H1 (cell line): ENCODE data around the gene SPOCK1. TPM values are rescaled to one million over a fixed set of nuclear protein-coding genes. Genes with fewer than 3 reads are reported as not detected.

ENCODE experiments used
- CTCF ChIA-PET: fragments of 300-600 bp; sonication (Branson Sonifier 250); formaldehyde crosslinking; loops from one replicate; lab custom pipeline; 2021; ENCODE audit not compliant: partially characterized antibody; lab: Charles Lee
- POLR2A ChIA-PET: fragments of 300-600 bp; sonication (Branson Sonifier 250); formaldehyde crosslinking; loops from one replicate; lab custom pipeline; 2021; ENCODE audit warnings: inconsistent platforms; ENCODE audit not compliant: partially characterized antibody; lab: Charles Lee
- DNase-seq, 2 experiments: peaks; one replicate each; pipeline versions ENCODE4 v3.0.0 to v3.0.0-alpha.2; 2010 to 2022; ENCODE audit warnings: low spot score in 2 of 2, low read depth in 1 of 2, mixed read lengths in 1 of 2
- FAIRE-seq: peaks from 2 replicates; lab custom pipeline; 2011; peaks lifted over from hg19 to GRCh38; lab: Jason Lieb, UNC
- H2AFZ ChIP-seq: 2 replicates; pipeline ENCODE4 v1.8.1; 2012; ENCODE audit warnings: low read length, inconsistent platforms
- H2AK5ac ChIP-seq: 2 replicates; pipeline ENCODE4 v1.6.1; 2013; ENCODE audit warnings: low read depth, low read length
- H2BK120ac ChIP-seq: replicated peaks from 2 replicates; pipeline ENCODE3; 2013; ENCODE audit warnings: low read depth, low read length, inconsistent platforms
- H2BK12ac ChIP-seq: 2 replicates; pipeline ENCODE4 v1.6.1; 2013; ENCODE audit warnings: low read depth, low read length
- H2BK15ac ChIP-seq: 2 replicates; pipeline ENCODE4 v1.6.1; 2013; ENCODE audit warnings: low read length
- H2BK20ac ChIP-seq: 2 replicates; pipeline ENCODE4 v1.6.1; 2013; ENCODE audit warnings: low read length
- H2BK5ac ChIP-seq: 2 replicates; pipeline ENCODE4 v1.6.1; 2013; ENCODE audit warnings: low read depth, low read length
- H3K14ac ChIP-seq: 2 replicates; pipeline ENCODE4 v1.6.1; 2013; ENCODE audit warnings: inconsistent platforms; ENCODE audit not compliant: insufficient read length
- H3K18ac ChIP-seq: 2 replicates; pipeline ENCODE4 v1.6.1; 2013; ENCODE audit warnings: low read length; ENCODE audit errors: extremely low read depth
- H3K23ac ChIP-seq: 2 replicates; pipeline ENCODE4 v1.6.1; 2013; ENCODE audit warnings: inconsistent platforms; ENCODE audit not compliant: insufficient read length
- H3K23me2 ChIP-seq: 2 replicates; pipeline ENCODE4 v1.6.1; 2013; ENCODE audit warnings: low read depth, low read length
- H3K27ac ChIP-seq: 2 replicates; pipeline ENCODE4 v1.6.1; 2011; ENCODE audit warnings: low read depth, low read length, inconsistent platforms
- H3K27me3 ChIP-seq, 4 experiments: replicated peaks in 1 of 4; 1 replicate in 1 of 4; 2 replicates in 3 of 4; pipeline versions ENCODE4 v1.6.1 to v1.8.1; 2011 to 2013; ENCODE audit warnings: low read length in 3 of 4, mild to moderate bottlenecking in 3 of 4, inconsistent platforms in 2 of 4, mixed read lengths in 2 of 4, moderate library complexity in 1 of 4; ENCODE audit not compliant: control insufficient read depth in 3 of 4, insufficient read depth in 3 of 4; ENCODE audit errors: extremely low read depth in 1 of 4
- H3K36me3 ChIP-seq, 4 experiments: 2 replicates each; pipeline versions ENCODE4 v1.6.1 to v1.8.1; 2011 to 2013; ENCODE audit warnings: mild to moderate bottlenecking in 4 of 4, low read length in 3 of 4, moderate library complexity in 2 of 4, control low read depth in 1 of 4, inconsistent platforms in 1 of 4; ENCODE audit not compliant: insufficient read depth in 4 of 4, control insufficient read depth in 2 of 4
- H3K4ac ChIP-seq: replicated peaks from 2 replicates; pipeline ENCODE3; 2013; ENCODE audit warnings: low read length, low read depth, mixed read lengths, inconsistent platforms; ENCODE audit not compliant: insufficient read length
- H3K4me1 ChIP-seq, 4 experiments: replicated peaks in 1 of 4; 1 replicate in 1 of 4; 2 replicates in 3 of 4; pipeline versions ENCODE4 v1.6.1 to v1.8.1; 2011 to 2013; ENCODE audit warnings: low read length in 3 of 4, inconsistent platforms in 2 of 4, mixed read lengths in 1 of 4; ENCODE audit not compliant: insufficient read depth in 4 of 4, control insufficient read depth in 3 of 4
- H3K4me2 ChIP-seq, 2 experiments: 2 replicates each; pipeline versions ENCODE4 v1.6.1 to v1.8.1; 2011 to 2013; ENCODE audit warnings: low read depth in 2 of 2, low read length in 2 of 2, control low read depth in 1 of 2, inconsistent platforms in 1 of 2, mild to moderate bottlenecking in 1 of 2; ENCODE audit not compliant: insufficient read depth in 1 of 2
- H3K4me3 ChIP-seq, 4 experiments: fragments of 200-600, 300-600 bp in 1 of 4; sonication (generic), shearing (Covaris generic), sonication (Bioruptor Twin) in 1 of 4; 2 replicates each; pipeline versions ENCODE4 v1.5.1 to v1.8.1; 2011 to 2016; ENCODE audit warnings: low read length in 4 of 4, low read depth in 3 of 4, control low read depth in 2 of 4, inconsistent platforms in 2 of 4, mild to moderate bottlenecking in 2 of 4, mixed read lengths in 1 of 4, moderate library complexity in 1 of 4; ENCODE audit not compliant: insufficient read depth in 2 of 4; ENCODE audit errors: extremely low read depth in 1 of 4
- H3K56ac ChIP-seq: replicated peaks from 2 replicates; pipeline ENCODE3; 2013; ENCODE audit warnings: low read depth, mild to moderate bottlenecking, mixed read lengths, low read length, inconsistent platforms; ENCODE audit not compliant: insufficient read length
- H3K79me1 ChIP-seq: 2 replicates; pipeline ENCODE4 v1.6.1; 2013; ENCODE audit warnings: low read depth, low read length, control low read depth
- H3K79me2 ChIP-seq, 2 experiments: 2 replicates each; pipeline versions ENCODE4 v1.6.1 to v1.8.1; 2012 to 2013; ENCODE audit warnings: low read length in 2 of 2, mild to moderate bottlenecking in 2 of 2, inconsistent platforms in 1 of 2; ENCODE audit not compliant: insufficient read depth in 2 of 2, control insufficient read depth in 1 of 2
- H3K9ac ChIP-seq, 4 experiments: replicated peaks in 1 of 4; 1 replicate in 1 of 4; 2 replicates in 3 of 4; pipeline versions ENCODE4 v1.6.1 to v1.8.1; 2011 to 2013; ENCODE audit warnings: low read depth in 3 of 4, low read length in 3 of 4, control low read depth in 2 of 4, mild to moderate bottlenecking in 2 of 4, moderate library complexity in 2 of 4, inconsistent platforms in 1 of 4; ENCODE audit errors: extremely low read depth in 1 of 4
- H3K9me3 ChIP-seq, 2 experiments: 2 replicates each; pipeline versions ENCODE4 v1.6.1 to v1.8.1; 2012 to 2013; ENCODE audit warnings: mild to moderate bottlenecking in 2 of 2, moderate library complexity in 2 of 2, control low read depth in 1 of 2, inconsistent platforms in 1 of 2, low read depth in 1 of 2, low read length in 1 of 2, mixed read lengths in 1 of 2; ENCODE audit not compliant: insufficient read depth in 2 of 2
- H4K20me1 ChIP-seq, 2 experiments: replicated peaks in 1 of 2; 2 replicates each; pipeline versions ENCODE3 to v1.8.1; 2011 to 2013; ENCODE audit warnings: inconsistent platforms in 2 of 2, low read length in 2 of 2, mild to moderate bottlenecking in 1 of 2; ENCODE audit not compliant: insufficient read depth in 2 of 2, control insufficient read depth in 1 of 2
- H4K5ac ChIP-seq: 2 replicates; pipeline ENCODE4 v1.6.1; 2013; ENCODE audit warnings: low read length, low read depth, mixed read lengths, inconsistent platforms; ENCODE audit not compliant: insufficient read length
- H4K8ac ChIP-seq: 2 replicates; pipeline ENCODE4 v1.8.0; 2013; ENCODE audit warnings: mild to moderate bottlenecking, moderate library complexity, low read length, inconsistent platforms; ENCODE audit not compliant: insufficient read depth; ENCODE audit errors: extremely low read depth
- H4K91ac ChIP-seq: replicated peaks from 2 replicates; pipeline ENCODE3; 2013; ENCODE audit warnings: low read length, mixed read lengths, inconsistent platforms; ENCODE audit not compliant: insufficient read length
- BCL11A ChIP-seq, 2 experiments: IDR thresholded peaks; one replicate each; pipeline ENCODE4 v1.6.1; 2011; ENCODE audit warnings: low read depth in 2 of 2, low read length in 2 of 2, mild to moderate bottlenecking in 2 of 2
- CTBP2 ChIP-seq: IDR thresholded peaks from 2 replicates; pipeline ENCODE4 v1.7.0; 2011; ENCODE audit warnings: borderline replicate concordance, mild to moderate bottlenecking, moderate library complexity, mixed read lengths, low read length; ENCODE audit not compliant: insufficient read depth, insufficient read length
- EP300 ChIP-seq, 2 experiments: IDR thresholded peaks; 1 replicate in 1 of 2; 2 replicates in 1 of 2; pipeline ENCODE4 v1.6.1; 2011 to 2012; ENCODE audit warnings: low read depth in 2 of 2, low read length in 2 of 2, mild to moderate bottlenecking in 2 of 2, borderline replicate concordance in 1 of 2, inconsistent platforms in 1 of 2, moderate library complexity in 1 of 2
- EZH2 ChIP-seq: fragments of 200-600 bp; sonication (generic); IDR thresholded peaks from 2 replicates; pipeline ENCODE4 v1.7.1; 2012; ENCODE audit warnings: low read depth, mild to moderate bottlenecking, moderate library complexity, low read length, inconsistent platforms; ENCODE audit not compliant: severe bottlenecking
- HDAC6 ChIP-seq: IDR thresholded peaks from one replicate; pipeline ENCODE4 v1.7.1; 2012; ENCODE audit warnings: low read depth, mild to moderate bottlenecking, inconsistent platforms, low read length, moderate library complexity
- JUND ChIP-seq: IDR thresholded peaks from 2 replicates; pipeline ENCODE4 v1.6.1; 2011; ENCODE audit warnings: mild to moderate bottlenecking, improper control_type of control experiment, low read length
- NANOG ChIP-seq: IDR thresholded peaks from 2 replicates; pipeline ENCODE4 v1.6.1; 2011; ENCODE audit warnings: low read length, low read depth, mild to moderate bottlenecking, inconsistent platforms; ENCODE audit not compliant: insufficient read depth, poor library complexity, severe bottlenecking
- POLR2AphosphoS5 ChIP-seq: IDR thresholded peaks from 2 replicates; pipeline ENCODE4 v1.6.1; 2011; ENCODE audit warnings: low read depth, low read length
- SP2 ChIP-seq: IDR thresholded peaks from 2 replicates; pipeline ENCODE4 v1.6.1; 2012; ENCODE audit warnings: mild to moderate bottlenecking, low read length, inconsistent platforms
- TBP ChIP-seq: IDR thresholded peaks from 2 replicates; pipeline ENCODE4 v1.6.1; 2011; ENCODE audit warnings: low read depth, low read length, improper control_type of control experiment
- YY1 ChIP-seq: IDR thresholded peaks from 2 replicates; pipeline ENCODE4 v1.6.1; 2011; ENCODE audit warnings: low read depth, mild to moderate bottlenecking, low read length
- WGBS, 2 experiments: shearing (Covaris generic) in 1 of 2; methylation state at CpG; one replicate each; pipeline versions ENCODE4 v1.1.6 to v1.1.7; 2013 to 2015; ENCODE audit warnings: low lambda C conversion rate in 2 of 2, mixed read lengths in 2 of 2, inconsistent platforms in 1 of 2, low coverage in 1 of 2, missing lambda C conversion rate in 1 of 2; ENCODE audit not compliant: insufficient replicate concordance in 2 of 2, insufficient coverage in 1 of 2, insufficient read length in 1 of 2; ENCODE audit errors: extremely low coverage in 1 of 2, missing lambda C conversion rate in 1 of 2; 5-methylcytosine and 5-hydroxymethylcytosine counted together
- polyA plus RNA-seq, 7 experiments: library from polyadenylated mRNA; depleted of rRNA in 3 of 7; stranded (reverse) in 5 of 7; unstranded in 2 of 7; fragments of >200 nt in 5 of 7; fragments of 200-250 nt in 2 of 7; gene quantifications; 1 replicate in 5 of 7; 2 replicates in 1 of 7; 4 replicates in 1 of 7; pipeline versions ENCODE4 v1.2.1 to v1.2.3, GENCODE V29; 2011 to 2013; ENCODE audit warnings: missing spikeins in 2 of 7, mixed read lengths in 2 of 7
- total RNA-seq: library from RNA; stranded (reverse); fragmentation: NEBNext Ultra II Directional; extraction: Animal tissue kit (Norgen Biotek cat#: 25700); gene quantifications from 2 replicates; pipeline ENCODE4 v1.2.1, GENCODE V29; 2021
- TF ChIP-seq, protein P1 (sequence below): IDR thresholded peaks from 2 replicates; pipeline ENCODE4 v1.6.1; 2012; ENCODE audit warnings: low read length, inconsistent platforms

The SPOCK1 gene
- total and polyA plus RNA-seq, 2 of the 8 experiments (the other 6 are each of a cell fraction or from before 2014, with no cell fraction given), result 6.9 to 18.1 TPM

DNA sequence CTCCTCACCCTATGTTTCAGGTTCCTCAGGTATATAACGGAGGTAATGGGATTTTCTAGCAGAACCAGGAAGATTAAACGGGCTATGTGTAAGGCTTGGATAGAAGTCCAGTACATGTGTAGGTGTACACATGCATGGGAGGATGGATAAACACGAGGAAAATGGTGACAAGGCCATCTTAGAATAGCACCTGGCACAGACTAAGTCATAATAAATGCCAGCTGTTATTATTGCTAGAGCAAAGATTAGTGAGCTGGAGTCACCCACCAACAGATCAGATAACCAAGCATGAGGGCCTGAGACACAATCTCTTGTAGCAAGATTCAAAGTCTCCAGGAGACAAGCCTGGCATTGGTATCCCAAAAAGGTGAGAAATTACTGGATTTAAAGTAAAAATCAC, 21.1 kb downstream of the SPOCK1 start:
- H3K79me2 ChIP-seq, result no peaks in the 10 kb centered on the region
- CTCF ChIA-PET, result interaction anchor here (1.1 to 2.4 kb wide), 8 partner anchors 10 to 675 kb away, joined by 3 to 11 read pairs (median 5); no protein-coding TSS in a partner anchor
- POLR2A ChIA-PET, result interaction anchor here (0.7 kb wide), 1 partner anchor 1913 kb away, joined by 3 read pairs; no protein-coding TSS in a partner anchor
- TF ChIP-seq NANOG (no peak), POLR2AphosphoS5 (no peak), BCL11A (IDR thresholded peaks at IDR 0.05; ENCODE audit: low read depth in 2 of 2, low read length in 2 of 2) (no peak), EZH2 (no peak), TBP (no peak), CTBP2 (no peak), YY1 (no peak), SP2 (no peak), HDAC6 (no peak), JUND (no peak), EP300 (IDR thresholded peaks at IDR 0.05; ENCODE audit: borderline replicate concordance in 1 of 2, low read depth in 2 of 2, low read length in 2 of 2) (no peak)
- TF ChIP-seq, protein P1, sequence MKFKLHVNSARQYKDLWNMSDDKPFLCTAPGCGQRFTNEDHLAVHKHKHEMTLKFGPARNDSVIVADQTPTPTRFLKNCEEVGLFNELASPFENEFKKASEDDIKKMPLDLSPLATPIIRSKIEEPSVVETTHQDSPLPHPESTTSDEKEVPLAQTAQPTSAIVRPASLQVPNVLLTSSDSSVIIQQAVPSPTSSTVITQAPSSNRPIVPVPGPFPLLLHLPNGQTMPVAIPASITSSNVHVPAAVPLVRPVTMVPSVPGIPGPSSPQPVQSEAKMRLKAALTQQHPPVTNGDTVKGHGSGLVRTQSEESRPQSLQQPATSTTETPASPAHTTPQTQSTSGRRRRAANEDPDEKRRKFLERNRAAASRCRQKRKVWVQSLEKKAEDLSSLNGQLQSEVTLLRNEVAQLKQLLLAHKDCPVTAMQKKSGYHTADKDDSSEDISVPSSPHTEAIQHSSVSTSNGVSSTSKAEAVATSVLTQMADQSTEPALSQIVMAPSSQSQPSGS, result no peak

More for the DNA sequence above, 21.1 kb downstream of the SPOCK1 start:
- no peak overlapping the region for H3K27ac ChIP-seq
- no peak overlapping the region for H3K56ac ChIP-seq
- H2BK15ac ChIP-seq, result no peak overlapping the region
- H4K20me1 ChIP-seq, result no peaks in the 10 kb centered on the region
- H3K4me1 ChIP-seq, result no peaks in the 10 kb centered on the region
- H3K27me3 ChIP-seq, result no peaks in the 10 kb centered on the region
- no peak overlapping the region for H4K91ac ChIP-seq
- FAIRE-seq (no peak), DNase-seq (no peak)
- no peaks in the 10 kb centered on the region for H3K36me3 ChIP-seq
- no peaks in the 10 kb centered on the region for H3K79me1 ChIP-seq
- H2AFZ ChIP-seq, result no peak overlapping the region
- no peak overlapping the region for H2BK5ac ChIP-seq
- WGBS, 2 experiments, result 70% methylated on average over 3 of the region's 3 CpGs; no CpG with 5 or more reads in 1 of the 2 experiments
- no peak overlapping the region for H3K18ac ChIP-seq
- H3K4me2 ChIP-seq, result no peak overlapping the region
- H2AK5ac ChIP-seq, result no peak overlapping the region
- no peak overlapping the region for H3K9ac ChIP-seq
- H2BK20ac ChIP-seq, result no peak overlapping the region
- H2BK120ac ChIP-seq, result no peak overlapping the region
- H2BK12ac ChIP-seq, result no peak overlapping the region
- no peak overlapping the region for H3K4ac ChIP-seq
- H3K14ac ChIP-seq, result no peak overlapping the region
- H3K4me3 ChIP-seq, result no peak overlapping the region
- no peak overlapping the region for H4K5ac ChIP-seq
- H3K23ac ChIP-seq, result no peak overlapping the region
- H4K8ac ChIP-seq, result no peak overlapping the region
- H3K23me2 ChIP-seq, result no peaks in the 10 kb centered on the region; the same call in 1 of the 2 replicates
- no peaks in the 10 kb centered on the region for H3K9me3 ChIP-seq
